ENCODE measurements around the gene SLC26A1. TPM values are rescaled to one million over a fixed set of nuclear protein-coding genes. Genes with fewer than 3 reads are reported as not detected.

SLC26A1 gene
- total RNA-seq, 4 donors from 2014 or later: not detected

- Histone ChIP-seq H3K9me3 (no peaks in the 10 kb centered on the region), H3K4me1 (peaks cover 0 to 2% (median 0%) of the 10 kb centered on the region in 3 donors), H3K36me3 (peaks cover 0 to 61% of the 10 kb centered on the region in 2 donors), H3K27me3 (no peaks in the 10 kb centered on the region), H3K27ac (no peak overlapping the region), H3K4me3 (no peak overlapping the region)
- WGBS, 2 donors (ENCODE audit: low coverage in 1 of 2): 86% methylated on average over 6 of the region's 23 CpGs; no CpG with 5 or more reads in 1 of the 2 donors
- no peak for ATAC-seq
- TF ChIP-seq CTCF (IDR thresholded peaks at IDR 0.05) (no peak), POLR2A (IDR thresholded peaks at IDR 0.05) (no peak), EP300 (IDR thresholded peaks at IDR 0.05) (no peak), POLR2AphosphoS5 (IDR thresholded peaks at IDR 0.05) (no peak)
Measured at GRCh38 chr4:951594-952468, 41.4 kb downstream of the SLC26A1 start.

- Histone ChIP-seq H3K27me3 (no peaks in the 10 kb centered on the region), H3K9me3 (no peaks in the 10 kb centered on the region), H3K4me1 (peaks cover 0 to 9% (median 0%) of the 10 kb centered on the region in 3 donors), H3K36me3 (peaks cover 0 to 55% of the 10 kb centered on the region in 2 donors), H3K4me3 (no peak overlapping the region), H3K27ac (no peak overlapping the region)
- WGBS, 2 donors (ENCODE audit: low coverage in 1 of 2): 70 to 73% methylated on average over 2 to 4 of the region's 7 CpGs
- no peak for ATAC-seq
- TF ChIP-seq POLR2A (IDR thresholded peaks at IDR 0.05): no peak
- TF ChIP-seq EP300 (IDR thresholded peaks at IDR 0.05): no peak
- TF ChIP-seq CTCF (IDR thresholded peaks at IDR 0.05): no peak
- no peak for TF ChIP-seq POLR2AphosphoS5 (IDR thresholded peaks at IDR 0.05)
Measured at GRCh38 chr4:951186-951585, 42.0 kb downstream of the SLC26A1 start.

- 87 to 91% methylated on average over 10 to 18 of the region's 30 CpGs for WGBS, 2 donors (ENCODE audit: low coverage in 1 of 2)
- H3K9me3 ChIP-seq: no peaks in the 10 kb centered on the region
- TF ChIP-seq EP300 (IDR thresholded peaks at IDR 0.05) (no peak), POLR2A (IDR thresholded peaks at IDR 0.05) (no peak), CTCF (IDR thresholded peaks at IDR 0.05) (no peak), POLR2AphosphoS5 (IDR thresholded peaks at IDR 0.05) (no peak)
- H3K27ac ChIP-seq: no peak overlapping the region
- no peak overlapping the region for H3K4me3 ChIP-seq
- peaks cover 0 to 47% of the 10 kb centered on the region in 2 donors for H3K36me3 ChIP-seq
- no peaks in the 10 kb centered on the region for H3K27me3 ChIP-seq
- no peak for ATAC-seq
- peaks cover 0 to 12% (median 0%) of the 10 kb centered on the region in 3 donors for H3K4me1 ChIP-seq
Measured at GRCh38 chr4:950136-951020, 42.8 kb downstream of the SLC26A1 start.

- WGBS, 2 donors (ENCODE audit: low coverage in 1 of 2): 100% methylated on average over 3 of the region's 20 CpGs; no CpG with 5 or more reads in 1 of the 2 donors
- Histone ChIP-seq H3K27ac (no peak overlapping the region), H3K27me3 (no peaks in the 10 kb centered on the region), H3K4me1 (peaks cover 0 to 12% (median 0%) of the 10 kb centered on the region in 3 donors), H3K36me3 (peaks cover 0 to 45% of the 10 kb centered on the region in 2 donors), H3K9me3 (no peaks in the 10 kb centered on the region), H3K4me3 (no peak overlapping the region)
- TF ChIP-seq EP300 (IDR thresholded peaks at IDR 0.05) (no peak), POLR2A (IDR thresholded peaks at IDR 0.05) (no peak), POLR2AphosphoS5 (IDR thresholded peaks at IDR 0.05) (no peak), CTCF (IDR thresholded peaks at IDR 0.05) (no peak)
- ATAC-seq: no peak
Measured at GRCh38 chr4:949656-950055, 43.5 kb downstream of the SLC26A1 start.

All from gastroesophageal sphincter (tissue), 4 donors.